ENCODE data around the gene SLC25A22.

Gene SLC25A22

DNA sequence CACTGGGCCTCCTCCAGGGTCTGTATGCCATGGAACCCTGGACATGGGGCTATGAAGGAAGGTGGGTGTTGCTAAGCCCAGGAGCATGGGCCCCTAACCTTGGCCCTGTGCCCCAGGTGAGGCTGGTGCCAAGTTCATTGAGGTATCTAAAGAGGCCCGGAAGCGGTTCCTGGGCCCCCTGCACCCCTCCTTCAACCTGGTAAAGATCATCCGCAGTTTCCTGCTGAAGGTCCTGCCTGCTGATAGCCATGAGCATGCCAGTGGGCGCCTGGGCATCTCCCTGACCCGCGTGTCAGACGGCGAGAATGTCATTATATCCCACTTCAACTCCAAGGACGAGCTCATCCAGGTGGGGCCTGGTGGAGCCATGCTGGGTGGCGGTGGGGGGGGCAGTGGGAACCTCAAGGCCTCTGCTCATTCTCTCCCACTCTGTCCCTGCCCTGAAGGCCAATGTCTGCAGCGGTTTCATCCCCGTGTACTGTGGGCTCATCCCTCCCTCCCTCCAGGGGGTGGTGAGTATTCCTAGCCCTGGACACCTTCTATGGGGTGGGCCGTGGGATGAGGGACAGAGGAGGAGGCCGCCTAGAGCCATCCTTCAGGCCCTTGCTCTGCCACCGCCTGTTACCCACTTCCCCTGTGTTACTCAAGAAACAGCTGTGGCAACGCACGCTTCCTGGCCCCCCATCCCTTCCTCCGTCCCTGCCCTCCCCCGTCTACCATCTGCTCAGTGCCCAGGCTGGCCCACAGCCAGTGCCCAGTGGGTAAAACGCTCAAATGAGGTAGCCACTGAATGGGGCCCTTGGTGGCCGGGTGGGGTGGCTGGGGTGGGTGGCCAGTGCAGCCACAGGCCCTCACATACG, 23.7 kb upstream of the SLC25A22 start:
- H3K4me1 ChIP-seq (ENCODE audit: insufficient read depth, low read length, poor library complexity, severe bottlenecking): peaks cover 29% of the 10 kb centered on the region
- H3K4me2 ChIP-seq (ENCODE audit: low read depth, low read length, poor library complexity, severe bottlenecking): peak overlapping the region; percentile 97
- no peaks in the 10 kb centered on the region for H3K9me3 ChIP-seq (ENCODE audit: insufficient read depth, low read depth, low read length)
- no peaks in the 10 kb centered on the region for H3K27me3 ChIP-seq (ENCODE audit: insufficient read depth, low read length, poor library complexity, severe bottlenecking)
- H3K4me3 ChIP-seq (ENCODE audit: low read length, poor library complexity, severe bottlenecking): peak overlapping the region; percentile 89
- H3K36me3 ChIP-seq (ENCODE audit: insufficient read depth, low read length): no peaks in the 10 kb centered on the region
- peaks cover 27% of the 10 kb centered on the region for H4K20me1 ChIP-seq (ENCODE audit: insufficient read depth, low read length, poor library complexity, severe bottlenecking)
- TF ChIP-seq, protein P1, sequence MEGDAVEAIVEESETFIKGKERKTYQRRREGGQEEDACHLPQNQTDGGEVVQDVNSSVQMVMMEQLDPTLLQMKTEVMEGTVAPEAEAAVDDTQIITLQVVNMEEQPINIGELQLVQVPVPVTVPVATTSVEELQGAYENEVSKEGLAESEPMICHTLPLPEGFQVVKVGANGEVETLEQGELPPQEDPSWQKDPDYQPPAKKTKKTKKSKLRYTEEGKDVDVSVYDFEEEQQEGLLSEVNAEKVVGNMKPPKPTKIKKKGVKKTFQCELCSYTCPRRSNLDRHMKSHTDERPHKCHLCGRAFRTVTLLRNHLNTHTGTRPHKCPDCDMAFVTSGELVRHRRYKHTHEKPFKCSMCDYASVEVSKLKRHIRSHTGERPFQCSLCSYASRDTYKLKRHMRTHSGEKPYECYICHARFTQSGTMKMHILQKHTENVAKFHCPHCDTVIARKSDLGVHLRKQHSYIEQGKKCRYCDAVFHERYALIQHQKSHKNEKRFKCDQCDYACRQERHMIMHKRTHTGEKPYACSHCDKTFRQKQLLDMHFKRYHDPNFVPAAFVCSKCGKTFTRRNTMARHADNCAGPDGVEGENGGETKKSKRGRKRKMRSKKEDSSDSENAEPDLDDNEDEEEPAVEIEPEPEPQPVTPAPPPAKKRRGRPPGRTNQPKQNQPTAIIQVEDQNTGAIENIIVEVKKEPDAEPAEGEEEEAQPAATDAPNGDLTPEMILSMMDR (conservative IDR thresholded peaks at IDR 0.05; ENCODE audit: low read length): no peak
- TF ChIP-seq EZH2phosphoT487 (IDR thresholded peaks at IDR 0.05; ENCODE audit: borderline replicate concordance): no peak
- H3K9ac ChIP-seq (ENCODE audit: low read depth, low read length, poor library complexity, severe bottlenecking): peak overlapping the region; percentile 81
- H3F3A ChIP-seq (ENCODE audit: low read depth): no peaks in the 10 kb centered on the region
- H2AFZ ChIP-seq (ENCODE audit: low read length): no peak overlapping the region
- H3K9me2 ChIP-seq (replicated peaks; ENCODE audit: low read depth, low read length): no peaks in the 10 kb centered on the region
- peaks cover 24% of the 10 kb centered on the region for H3K79me2 ChIP-seq (ENCODE audit: insufficient read depth, low read length)

- H3K9ac ChIP-seq (ENCODE audit: low read depth, low read length, poor library complexity, severe bottlenecking): peak overlapping the region; percentile 81
- peaks cover 27% of the 10 kb centered on the region for H4K20me1 ChIP-seq (ENCODE audit: insufficient read depth, low read length, poor library complexity, severe bottlenecking)
- H3K79me2 ChIP-seq (ENCODE audit: insufficient read depth, low read length): peaks cover 24% of the 10 kb centered on the region
- peak overlapping the region; percentile 97 for H3K4me2 ChIP-seq (ENCODE audit: low read depth, low read length, poor library complexity, severe bottlenecking)
- H3K27me3 ChIP-seq (ENCODE audit: insufficient read depth, low read length, poor library complexity, severe bottlenecking): no peaks in the 10 kb centered on the region
- no peaks in the 10 kb centered on the region for H3K9me3 ChIP-seq (ENCODE audit: insufficient read depth, low read depth, low read length)
- no peaks in the 10 kb centered on the region for H3K36me3 ChIP-seq (ENCODE audit: insufficient read depth, low read length)
- peak overlapping the region; percentile 89 for H3K4me3 ChIP-seq (ENCODE audit: low read length, poor library complexity, severe bottlenecking)
- TF ChIP-seq, protein P1 (conservative IDR thresholded peaks at IDR 0.05; ENCODE audit: low read length): no peak
- no peak for TF ChIP-seq EZH2phosphoT487 (IDR thresholded peaks at IDR 0.05; ENCODE audit: borderline replicate concordance)
- H3F3A ChIP-seq (ENCODE audit: low read depth): no peaks in the 10 kb centered on the region
- H3K4me1 ChIP-seq (ENCODE audit: insufficient read depth, low read length, poor library complexity, severe bottlenecking): peaks cover 22% of the 10 kb centered on the region
- H2AFZ ChIP-seq (ENCODE audit: low read length): no peak overlapping the region
- H3K9me2 ChIP-seq (replicated peaks; ENCODE audit: low read depth, low read length): no peaks in the 10 kb centered on the region
These were observed 22.8 kb upstream of the SLC25A22 start for GRCh38 chr11:820655-821511.

DNA sequence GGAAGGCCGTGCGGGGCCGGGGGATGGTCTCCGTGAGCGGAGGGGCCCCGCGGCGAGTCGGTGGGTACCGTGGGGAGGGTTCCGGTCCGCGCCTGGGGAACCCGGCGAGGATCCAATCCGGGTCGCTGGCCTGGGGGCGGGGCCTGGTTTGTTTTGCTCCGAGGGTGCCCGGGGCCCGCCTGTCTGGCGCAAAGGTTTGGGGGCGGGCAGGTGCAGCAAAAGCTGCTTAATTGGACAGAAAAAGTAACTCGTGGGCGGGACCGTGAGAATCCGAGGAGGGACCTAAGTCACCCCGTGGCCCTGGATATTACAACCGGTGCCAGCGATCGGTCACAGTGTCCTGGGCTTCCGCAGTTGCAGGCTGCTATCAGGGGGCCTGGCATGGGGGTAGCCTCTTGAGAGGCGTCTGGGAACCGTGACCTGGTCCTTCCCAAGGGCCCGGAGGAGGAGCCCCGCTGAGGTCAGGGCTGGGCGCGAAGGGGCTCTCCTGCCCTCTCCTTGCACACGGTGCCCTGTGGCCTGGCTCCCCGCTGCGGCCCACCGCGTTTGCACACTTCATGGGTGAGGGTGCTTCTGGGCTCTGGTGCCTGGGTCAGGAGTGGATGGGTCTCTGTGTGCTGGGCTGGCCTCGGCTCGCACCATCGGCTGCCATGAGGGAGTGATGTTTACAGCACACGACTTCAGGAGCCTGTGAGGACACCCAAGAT, 22.0 kb upstream of the SLC25A22 start:
- no peaks in the 10 kb centered on the region for H3F3A ChIP-seq (ENCODE audit: low read depth)
- peak overlapping the region; percentile 97 for H3K4me2 ChIP-seq (ENCODE audit: low read depth, low read length, poor library complexity, severe bottlenecking)
- peaks cover 27% of the 10 kb centered on the region for H4K20me1 ChIP-seq (ENCODE audit: insufficient read depth, low read length, poor library complexity, severe bottlenecking)
- peaks cover 14% of the 10 kb centered on the region for H3K4me1 ChIP-seq (ENCODE audit: insufficient read depth, low read length, poor library complexity, severe bottlenecking)
- no peaks in the 10 kb centered on the region for H3K9me2 ChIP-seq (replicated peaks; ENCODE audit: low read depth, low read length)
- H3K27me3 ChIP-seq (ENCODE audit: insufficient read depth, low read length, poor library complexity, severe bottlenecking): no peaks in the 10 kb centered on the region
- peaks cover 24% of the 10 kb centered on the region for H3K79me2 ChIP-seq (ENCODE audit: insufficient read depth, low read length)
- no peaks in the 10 kb centered on the region for H3K9me3 ChIP-seq (ENCODE audit: insufficient read depth, low read depth, low read length)
- H3K36me3 ChIP-seq (ENCODE audit: insufficient read depth, low read length): no peaks in the 10 kb centered on the region
- peak overlapping the region; percentile 81 for H3K9ac ChIP-seq (ENCODE audit: low read depth, low read length, poor library complexity, severe bottlenecking)
- H3K4me3 ChIP-seq (ENCODE audit: low read length, poor library complexity, severe bottlenecking): peak overlapping the region; percentile 89
- H2AFZ ChIP-seq (ENCODE audit: low read length): peak overlapping the region; percentile 20; the same call in 1 of the 2 replicates
- TF ChIP-seq, protein P1 (conservative IDR thresholded peaks at IDR 0.05; ENCODE audit: low read length): no peak
- TF ChIP-seq EZH2phosphoT487 (IDR thresholded peaks at IDR 0.05; ENCODE audit: borderline replicate concordance): no peak

All from Loucy (cell line).